Fibroblast of skin of back (primary cell): ENCODE results near the gene FMNL3.
"Not testable (repeated sequence)": the region's sequence is repeated elsewhere in the genome, so short reads cannot be mapped to it uniquely, and the experiment has no call there.

Source experiments
- DNase-seq: peaks from one replicate; pipeline ENCODE4 v3.0.0-alpha.2; 2013

Gene FMNL3

DNA sequence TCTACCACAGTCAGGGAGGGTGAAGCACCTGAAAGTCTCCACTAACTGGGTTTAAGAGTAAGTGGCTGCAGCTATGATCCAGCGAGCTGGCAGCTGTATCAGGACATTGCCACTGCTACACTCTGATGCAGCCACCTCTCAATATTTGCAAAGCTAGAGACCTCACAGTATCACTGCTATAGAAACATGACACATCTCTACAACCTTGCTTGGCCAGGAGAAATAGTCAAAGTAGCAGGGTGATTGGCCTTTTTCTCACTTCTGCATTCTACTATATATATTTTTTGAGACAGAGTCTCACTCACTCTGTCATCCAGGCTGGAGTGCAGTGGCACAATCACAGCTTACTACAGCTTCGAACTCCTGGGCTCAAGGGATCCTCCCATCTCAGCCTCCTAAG, 9.3 kb upstream of the FMNL3 start:
- DNase-seq, result no peak

- not testable (repeated sequence) for DNase-seq
These were observed 6.7 kb upstream of the FMNL3 start for GRCh38 chr12:49713952-49714351.

GRCh38 chr12:49708851-49709250, 1.6 kb upstream of the FMNL3 start:
- no peak for DNase-seq

GRCh38 chr12:49707812-49708147, 575 bp upstream of the FMNL3 start:
- no peak for DNase-seq

GRCh38 chr12:49706351-49707127, 666 bp downstream of the FMNL3 start:
- DNase-seq, result peak; percentile 48

- peak; percentile 91 for DNase-seq
These were observed 1.6 kb downstream of the FMNL3 start for GRCh38 chr12:49705479-49706134.

DNA sequence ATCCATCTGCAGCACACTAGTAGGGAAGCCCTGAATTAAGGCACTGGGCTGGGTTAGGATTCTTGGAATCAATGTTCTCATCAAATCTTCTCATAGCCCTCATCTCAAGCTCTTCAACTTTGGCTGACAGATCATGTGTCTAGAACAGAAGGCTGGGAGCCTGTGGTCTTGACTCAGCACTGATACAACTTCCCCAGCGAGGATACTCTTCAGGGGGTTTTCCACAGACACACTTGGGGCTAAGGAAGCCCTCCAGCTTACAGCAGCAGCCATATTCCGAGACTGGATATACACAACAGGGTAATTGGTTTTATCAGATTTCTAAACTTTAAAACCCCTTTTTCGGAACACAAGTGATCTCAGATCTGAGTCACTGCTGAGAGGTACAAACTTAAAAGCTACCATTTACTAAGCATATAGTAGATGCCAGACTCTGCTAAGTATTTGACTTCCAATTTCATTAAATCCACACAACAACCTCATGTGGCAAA, 3.5 kb downstream of the FMNL3 start:
- peak; percentile 86 for DNase-seq

DNA sequence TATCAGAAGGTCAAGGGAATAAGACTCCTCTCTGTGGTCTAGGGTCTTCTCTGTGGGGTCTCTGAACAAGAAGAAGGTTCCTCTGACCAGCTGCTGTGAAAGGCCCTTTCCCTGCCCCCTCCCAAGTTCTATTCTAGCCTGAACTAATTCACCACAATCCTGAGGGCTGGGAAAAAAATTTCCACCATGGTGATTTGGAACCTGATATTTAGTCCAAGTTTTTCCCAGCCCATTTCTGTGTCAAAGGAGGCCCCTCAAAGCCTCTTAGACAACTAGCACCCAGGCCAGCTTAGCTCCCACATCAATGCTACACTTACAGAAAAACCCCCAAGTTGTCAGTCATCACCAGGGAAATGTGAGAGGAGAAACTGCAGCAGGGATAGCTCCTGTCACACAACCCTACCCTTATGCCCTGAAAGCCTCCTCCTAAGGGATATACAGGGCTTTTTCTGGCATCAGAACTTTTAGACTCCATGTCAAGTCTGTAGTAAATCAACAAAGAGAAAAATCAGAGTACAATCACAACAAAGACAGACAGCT, 4.5 kb downstream of the FMNL3 start:
- no peak for DNase-seq

DNA sequence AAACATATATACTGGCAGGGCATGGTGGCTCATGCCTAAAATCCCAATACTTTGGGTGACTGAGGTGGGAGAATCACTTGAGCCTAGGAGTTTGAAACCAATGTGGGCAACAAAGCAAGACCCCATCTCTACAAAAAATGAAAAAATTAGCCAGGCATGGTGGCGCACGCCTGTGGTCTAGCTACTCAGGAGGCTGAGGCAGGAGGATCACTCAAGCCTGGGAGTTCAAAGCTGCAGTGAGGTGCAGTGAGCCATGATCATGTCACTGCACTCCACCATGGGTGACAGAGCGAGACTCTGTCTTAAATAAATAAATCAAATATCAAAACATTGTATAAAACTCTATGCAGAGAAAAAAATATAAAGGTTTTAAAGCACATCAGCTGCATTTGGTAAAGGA, 5.2 kb downstream of the FMNL3 start:
- no peak for DNase-seq

DNA sequence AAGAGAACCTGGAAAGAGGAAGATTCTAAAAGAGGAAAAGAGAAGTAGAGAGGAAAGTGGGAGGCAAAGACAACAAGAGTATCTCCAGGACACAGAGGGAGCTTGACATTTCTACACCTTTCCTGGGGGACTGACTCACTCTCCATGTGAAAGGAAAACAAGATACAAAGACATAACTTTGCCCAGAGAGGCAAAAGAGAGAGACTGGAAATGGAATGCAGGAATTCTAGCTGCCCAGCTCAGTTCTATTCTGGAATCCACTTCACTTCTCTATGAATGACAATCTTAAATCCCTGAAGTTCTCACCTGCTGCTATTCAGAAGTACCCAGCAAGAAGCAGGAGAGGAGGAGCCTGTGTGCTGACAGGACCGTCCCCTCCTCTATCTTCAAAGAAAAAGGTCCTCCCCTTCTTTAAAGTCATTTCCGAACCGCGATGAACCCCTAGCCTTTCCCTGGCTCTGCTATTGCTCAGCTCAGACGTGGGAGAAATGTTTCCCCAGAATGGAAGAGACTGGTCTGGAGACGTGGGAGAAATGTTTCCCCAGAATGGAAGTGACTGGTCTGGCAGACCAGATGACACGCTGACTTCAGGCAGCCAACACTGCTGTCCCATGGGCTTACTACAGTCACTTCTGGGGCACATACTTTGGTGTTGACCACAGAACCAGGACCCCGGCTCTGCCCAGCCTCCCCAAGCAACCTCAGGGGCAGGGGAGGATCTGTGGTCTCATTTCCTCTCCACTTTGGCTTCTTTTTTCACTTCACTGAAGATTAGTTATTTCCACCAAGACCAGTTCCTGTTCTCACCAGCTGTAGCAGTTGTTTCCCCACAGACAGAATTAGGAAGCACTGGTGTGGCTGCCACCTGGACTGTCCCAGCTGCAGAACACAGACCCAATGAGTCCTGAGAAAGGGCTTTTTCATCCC, 8.3 kb downstream of the FMNL3 start:
- DNase-seq, result peak; percentile 85

DNA sequence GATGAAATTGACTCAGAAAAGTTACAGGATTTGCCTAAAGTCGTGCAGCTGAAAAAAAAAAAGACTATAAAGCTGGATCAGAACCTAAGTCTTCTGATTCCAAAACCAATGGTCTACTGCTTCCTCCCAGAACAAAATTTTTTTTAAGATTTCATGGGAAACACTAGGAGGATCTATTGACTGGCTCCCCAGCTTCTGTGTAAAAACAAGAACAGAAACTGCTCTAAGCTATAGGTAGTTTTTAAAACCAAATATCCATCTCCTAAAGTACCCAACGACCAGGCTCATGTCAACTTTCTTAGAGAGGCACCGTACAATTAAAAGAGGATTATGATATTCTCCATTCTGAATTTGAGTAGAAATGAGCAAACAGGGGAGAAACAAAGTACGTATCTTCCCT, 9.4 kb downstream of the FMNL3 start:
- no peak for DNase-seq

GRCh38 chr12:49696723-49697122, 10.5 kb downstream of the FMNL3 start:
- DNase-seq, result no peak

GRCh38 chr12:49693931-49694444, 13.2 kb downstream of the FMNL3 start:
- DNase-seq, result peak; percentile 77

DNA sequence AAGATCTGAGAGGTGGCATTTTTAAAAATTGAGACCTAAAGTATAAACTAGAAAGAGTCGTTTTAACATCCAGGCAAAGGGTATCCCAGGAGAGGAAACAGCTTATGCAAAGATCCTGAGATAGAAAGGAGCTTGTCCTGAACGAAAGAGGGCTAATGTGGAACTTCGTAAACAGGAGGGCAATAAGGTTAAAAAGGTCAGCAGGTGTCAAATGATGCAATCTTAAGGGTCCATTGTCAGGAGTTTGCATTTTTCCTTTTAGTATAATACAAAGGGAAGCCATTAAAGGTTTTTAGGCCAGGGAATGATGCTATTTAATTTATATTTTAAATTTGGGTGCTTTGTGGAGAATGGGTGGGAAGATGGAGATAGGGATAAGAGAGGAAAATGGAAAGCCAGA, 14.4 kb downstream of the FMNL3 start:
- no peak for DNase-seq

DNA sequence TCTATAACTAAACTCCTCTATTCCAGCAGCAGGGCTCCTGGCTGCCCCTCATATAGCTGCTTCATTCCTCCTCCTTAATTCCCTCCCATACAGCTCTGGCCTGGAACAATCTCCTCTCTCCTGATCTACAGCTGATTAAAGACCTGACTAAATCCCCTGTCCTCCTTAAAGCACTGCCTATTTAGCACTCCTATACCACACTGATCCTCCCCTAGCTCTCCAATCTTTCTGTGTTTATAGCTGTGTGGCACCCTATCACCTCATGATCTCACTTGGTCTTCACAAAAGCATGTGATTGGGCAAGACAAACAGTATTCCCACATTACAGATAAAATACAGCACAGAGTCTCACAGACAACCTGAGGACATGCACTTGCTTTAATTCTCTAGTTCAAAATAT, 17.4 kb downstream of the FMNL3 start:
- DNase-seq, result no peak

DNA sequence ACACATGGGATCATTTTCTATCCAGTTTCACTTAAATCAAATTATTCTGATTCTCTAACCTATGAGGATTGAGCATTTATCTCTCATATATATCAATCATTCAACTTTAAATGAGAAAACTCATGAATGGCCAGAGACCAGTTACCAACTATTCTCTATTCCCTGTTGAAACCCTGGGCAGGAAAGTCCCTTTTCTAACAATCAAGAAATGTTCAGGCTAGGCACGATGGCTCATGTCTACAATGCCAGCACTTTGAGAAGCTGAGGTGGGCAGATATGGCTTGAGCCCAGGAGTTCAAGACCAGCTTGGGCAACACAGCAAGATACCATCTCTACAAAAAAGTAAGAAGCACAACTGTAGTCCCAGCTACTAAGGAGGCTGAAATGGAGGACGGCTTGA, 18.0 kb downstream of the FMNL3 start:
- DNase-seq, result no peak

DNA sequence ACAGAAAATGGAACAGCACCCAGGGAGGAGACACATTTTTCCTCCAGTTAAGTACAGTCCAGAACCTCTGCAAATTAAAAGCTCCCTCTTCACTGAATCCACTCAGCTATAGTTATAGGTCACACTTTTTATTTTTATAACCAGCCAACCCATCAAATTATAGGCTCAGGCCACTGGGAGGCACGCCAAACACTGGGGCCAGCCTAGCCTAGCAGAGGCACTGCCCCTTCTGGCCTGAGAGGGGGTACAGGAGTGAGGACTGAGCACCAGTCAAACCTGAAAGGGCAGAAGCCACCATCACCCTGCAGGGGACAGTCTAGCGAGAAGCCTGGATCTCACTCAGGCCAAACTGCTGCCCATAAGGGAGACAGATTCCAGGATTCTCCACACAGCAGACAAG, 19.3 kb downstream of the FMNL3 start:
- DNase-seq, result no peak

- no peak for DNase-seq
These were observed 22.8 kb downstream of the FMNL3 start for GRCh38 chr12:49684310-49684854.

DNA sequence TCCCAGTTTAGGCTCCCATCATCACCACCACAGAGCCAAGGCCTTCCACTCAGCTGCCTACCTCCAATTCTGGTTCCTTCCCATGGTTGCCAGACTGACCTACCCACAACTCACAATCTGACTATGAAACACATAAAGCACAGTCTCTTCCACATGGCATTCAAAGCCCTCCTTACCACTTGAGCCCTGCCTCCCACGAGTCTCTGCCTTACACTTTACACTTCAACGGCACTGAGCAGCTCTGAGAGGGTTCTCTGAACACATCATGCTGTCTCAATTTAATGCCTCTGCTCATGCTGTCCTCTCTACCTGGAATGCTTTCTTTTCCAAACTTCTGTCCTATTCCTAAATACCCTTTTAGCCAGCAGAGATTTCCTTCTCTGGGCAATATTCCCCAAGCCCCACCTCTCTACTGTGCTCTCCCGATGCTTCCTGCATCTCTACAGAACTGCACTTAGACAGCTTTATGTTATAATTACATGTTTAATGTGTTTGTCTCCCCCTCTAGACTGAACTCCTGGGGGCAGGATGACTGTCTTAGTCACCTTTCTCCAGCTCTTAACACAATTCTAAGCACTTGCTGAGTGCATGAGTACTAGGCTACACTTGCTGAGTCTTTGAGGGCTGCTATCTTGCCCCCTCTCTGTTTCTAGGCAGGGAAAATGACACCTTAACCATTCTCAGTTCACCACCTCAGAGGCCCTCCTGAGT, 23.5 kb downstream of the FMNL3 start:
- DNase-seq, result no peak

DNA sequence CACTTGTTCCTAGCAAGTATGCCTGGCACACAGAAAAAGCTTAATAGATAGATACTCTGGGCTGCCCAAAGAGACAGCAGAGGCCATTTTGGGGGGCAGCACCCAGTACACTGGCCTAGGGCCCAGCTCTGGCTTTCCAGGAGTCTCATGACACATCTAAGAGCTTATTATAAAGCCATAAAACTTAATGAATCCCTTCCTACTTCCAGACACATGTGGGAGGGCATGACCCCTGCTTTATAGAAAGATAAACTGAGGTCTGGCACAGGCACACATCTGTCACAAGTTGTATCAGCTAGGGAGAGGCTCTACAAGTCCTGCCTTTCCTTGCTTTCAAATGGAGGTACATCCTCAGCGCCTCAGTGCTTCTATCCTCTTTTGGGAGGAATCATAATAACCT, 27.1 kb downstream of the FMNL3 start:
- no peak for DNase-seq

DNA sequence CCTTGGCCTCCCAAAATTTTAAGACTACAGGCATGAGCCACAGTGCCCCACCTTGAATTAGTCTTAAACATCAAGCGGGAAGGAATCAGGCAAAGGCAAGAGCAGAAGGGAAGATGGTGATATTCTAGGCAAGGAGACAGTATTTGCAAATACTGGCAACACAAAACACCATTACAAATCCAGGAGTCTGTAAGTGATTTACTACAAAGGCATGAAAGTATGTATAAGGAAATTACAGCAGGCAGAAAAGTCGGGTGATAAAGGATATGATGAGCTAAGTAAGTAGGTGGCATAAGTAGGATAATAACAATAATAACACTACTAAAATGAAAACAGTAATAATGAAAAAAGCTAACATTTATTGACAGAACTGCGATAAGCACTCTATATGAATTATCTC, 28.5 kb downstream of the FMNL3 start:
- no peak for DNase-seq

DNA sequence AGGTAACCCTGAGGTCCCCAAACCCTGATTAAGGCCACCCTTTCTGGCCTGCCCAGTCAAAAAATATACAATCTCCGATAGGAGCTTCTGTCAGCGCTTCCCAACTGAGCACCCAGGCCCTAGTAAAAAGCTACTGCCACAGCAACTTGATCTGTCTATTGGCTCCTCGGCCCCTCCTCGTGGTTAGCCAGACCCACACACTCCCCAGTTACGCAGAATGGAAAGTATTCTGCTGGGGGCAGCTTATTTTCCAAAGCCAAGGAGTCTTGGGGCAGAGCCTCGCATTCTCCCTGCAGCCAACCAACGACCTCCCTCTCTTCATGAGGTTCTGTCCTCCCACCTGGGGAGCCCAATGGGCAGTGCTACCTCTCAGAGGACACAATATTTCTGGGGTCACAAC, 32.1 kb downstream of the FMNL3 start:
- DNase-seq, result peak; percentile 27
